K562 (cell line): Measurements from ENCODE around the gene KARS1. TPM values are rescaled to one million over a fixed set of nuclear protein-coding genes. Genes with fewer than 3 reads are reported as not detected.

ENCODE experiments used
- ATAC-seq: fragments of 200-7000 bp; cut with Tn5 transposase; 3 replicates; pipeline ENCODE4 v1.9.1; 2020; ENCODE audit warnings: moderate library complexity
- BruUV-seq: library from RNA; stranded (reverse); fragments of 400-500 nt; replicated peaks from 2 replicates; lab custom pipeline; 2021; lab: Mats Ljungman, UMichigan
- CTCF ChIA-PET: fragments of 300-600 bp; formaldehyde crosslinking; extraction: SDS; loops from one replicate; lab custom pipeline; 2021; ENCODE audit warnings: low intra/inter-chr PET ratio; lab: Yijun Ruan, JAX
- POLR2A ChIA-PET: fragments of 300-600, 350-650 bp; sonication (Branson Sonifier 250); formaldehyde crosslinking; extraction: SDS; loops from one replicate; lab custom pipeline; 2021; ENCODE audit warnings: antibody characterized with exemption, inconsistent platforms; lab: Yijun Ruan, JAX
- DNase-seq, 4 experiments: peaks; one replicate each; pipeline versions ENCODE4 v3.0.0 to v3.0.0-alpha.2; 2011 to 2018; ENCODE audit warnings: low spot score in 3 of 4, mixed read lengths in 3 of 4; ENCODE audit errors: extremely low read depth in 1 of 4
- FAIRE-seq: peaks from 2 replicates; lab custom pipeline; 2011; peaks lifted over from hg19 to GRCh38; lab: Jason Lieb, UNC
- H2AFZ ChIP-seq: 2 replicates; pipeline ENCODE4 v1.6.0; 2011; ENCODE audit warnings: low read depth, low read length, control low read depth, inconsistent platforms
- H3K27ac ChIP-seq: fragments of 200-600 bp; 3 replicates; pipeline ENCODE4 v1.8.0; 2011; ENCODE audit warnings: low read depth, mild to moderate bottlenecking, control low read depth, inconsistent platforms, low read length, moderate library complexity, mixed read lengths; ENCODE audit errors: extremely low read depth
- H3K27me3 ChIP-seq, 2 experiments: fragments of 300-600 bp in 1 of 2; 2 replicates in 1 of 2; 3 replicates in 1 of 2; pipeline versions ENCODE4 v1.6.0 to v1.8.0; 2011; ENCODE audit warnings: inconsistent platforms in 2 of 2, low read length in 2 of 2, mild to moderate bottlenecking in 1 of 2, mixed read lengths in 1 of 2, moderate library complexity in 1 of 2; ENCODE audit not compliant: control insufficient read depth in 2 of 2, insufficient read depth in 2 of 2
- H3K36me3 ChIP-seq: fragments of 300-600 bp; 3 replicates; pipeline ENCODE4 v1.8.0; 2011; ENCODE audit warnings: mild to moderate bottlenecking, low read length, inconsistent platforms; ENCODE audit not compliant: control insufficient read depth, insufficient read depth
- H3K4me1 ChIP-seq, 2 experiments: fragments of 200-600 bp in 1 of 2; replicated peaks in 1 of 2; 2 replicates in 1 of 2; 3 replicates in 1 of 2; pipeline versions ENCODE4 v1.5.1 to v1.8.0; 2011; ENCODE audit warnings: inconsistent platforms in 2 of 2, low read length in 2 of 2, mild to moderate bottlenecking in 1 of 2, mixed read lengths in 1 of 2, moderate library complexity in 1 of 2; ENCODE audit not compliant: control insufficient read depth in 2 of 2, insufficient read depth in 2 of 2
- H3K4me2 ChIP-seq: 2 replicates; pipeline ENCODE4 v1.6.1; 2011; ENCODE audit warnings: low read length, control low read depth, inconsistent platforms, mixed read lengths; ENCODE audit not compliant: insufficient read depth
- H3K4me3 ChIP-seq: fragments of 200-600 bp; sonication (generic), shearing (Covaris generic); 2 replicates; pipeline ENCODE4 v1.5.1; 2016; ENCODE audit warnings: control low read depth, inconsistent platforms
- H3K79me2 ChIP-seq: fragments of 200-600 bp; 3 replicates; pipeline ENCODE4 v1.8.0; 2011; ENCODE audit warnings: low read length, inconsistent platforms; ENCODE audit not compliant: control insufficient read depth, insufficient read depth
- H3K9ac ChIP-seq, 2 experiments: 2 replicates each; pipeline versions ENCODE4 v1.6.0 to v1.6.1; 2011; ENCODE audit warnings: low read depth in 2 of 2, low read length in 2 of 2, control low read depth in 1 of 2, inconsistent platforms in 1 of 2, mild to moderate bottlenecking in 1 of 2, mixed read lengths in 1 of 2; ENCODE audit not compliant: insufficient read depth in 1 of 2
- H3K9me1 ChIP-seq: one replicate; pipeline ENCODE4 v1.6.0; 2011; ENCODE audit warnings: inconsistent platforms, mild to moderate bottlenecking, low read length, moderate library complexity; ENCODE audit not compliant: control insufficient read depth, insufficient read depth
- H3K9me3 ChIP-seq: replicated peaks from 2 replicates; pipeline ENCODE4 v1.5.1; 2011; ENCODE audit warnings: low read depth, low read length, inconsistent platforms; ENCODE audit not compliant: control insufficient read depth, insufficient read depth
- H4K20me1 ChIP-seq: replicated peaks from 2 replicates; pipeline ENCODE4 v1.6.1; 2011; ENCODE audit warnings: low read length, inconsistent platforms, mixed read lengths; ENCODE audit not compliant: control insufficient read depth, insufficient read depth
- FOXM1 ChIP-seq, 2 experiments: fragments of 450-650 bp in 1 of 2; sonication (generic) in 1 of 2; formaldehyde crosslinking in 1 of 2; IDR thresholded peaks; 2 replicates each; pipeline versions ENCODE4 v1.6.1 to v1.9.0; 2017 to 2022; ENCODE audit warnings: low read depth in 2 of 2, mild to moderate bottlenecking in 2 of 2, missing genetic modification reagents in 1 of 2, moderate library complexity in 1 of 2
- HOXB6 ChIP-seq: fragments of 250-450 bp; sonication (Bioruptor Pico); IDR thresholded peaks from 2 replicates; pipeline ENCODE4 v1.5.1; 2022; ENCODE audit warnings: mild to moderate bottlenecking, borderline replicate concordance
- NR4A1 ChIP-seq, 2 experiments: fragments of 250-450 bp in 1 of 2; fragments of 450-650 bp in 1 of 2; sonication (Bioruptor Pico) in 1 of 2; IDR thresholded peaks; 2 replicates each; pipeline versions ENCODE4 v1.4.0 to v1.6.1; 2016 to 2020; ENCODE audit warnings: mild to moderate bottlenecking in 2 of 2, missing compliant biosample characterization in 1 of 2, missing genetic modification characterization in 1 of 2, moderate library complexity in 1 of 2
- PCBP1 ChIP-seq: fragments of 200-400 bp; formaldehyde crosslinking; IDR thresholded peaks from 2 replicates; pipeline ENCODE4 v1.6.1; 2018; ENCODE audit warnings: mild to moderate bottlenecking, low read depth, low read length; ENCODE audit not compliant: poor library complexity, severe bottlenecking
- RCOR1 ChIP-seq, 2 experiments: IDR thresholded peaks; 2 replicates each; pipeline ENCODE4 v1.6.1; 2012; ENCODE audit warnings: low read depth in 2 of 2, low read length in 2 of 2, borderline replicate concordance in 1 of 2, improper control_type of control experiment in 1 of 2
- RREB1 ChIP-seq: fragments of 250-450 bp; sonication (Bioruptor Pico); IDR thresholded peaks from 2 replicates; pipeline ENCODE4 v1.4.0; 2020
- TSHZ1 ChIP-seq: fragments of 250-450 bp; sonication (Bioruptor Pico); IDR thresholded peaks from 2 replicates; pipeline ENCODE4 v1.4.0; 2020; ENCODE audit warnings: mild to moderate bottlenecking, moderate library complexity
- ZNF518B ChIP-seq: fragments of 250-450 bp; sonication (Bioruptor Pico); IDR thresholded peaks from 2 replicates; pipeline ENCODE4 v1.5.0; 2021; ENCODE audit warnings: mild to moderate bottlenecking, moderate library complexity
- in situ Hi-C: fragments of 300-500 bp; cut with MboI; formaldehyde crosslinking; loops from 4 replicates; pipeline ENCODE4 v1.15.0; 2018; ENCODE audit warnings: inconsistent platforms, mixed read lengths
- intact Hi-C: fragments of 100-400 bp; cut with micrococcal nuclease; formaldehyde crosslinking; loops from 2 replicates; pipeline ENCODE4 v1.14.2; 2022
- polyA plus RNA-seq, 8 experiments: library from polyadenylated mRNA; depleted of rRNA in 4 of 8; stranded (reverse) in 5 of 8; unstranded in 3 of 8; fragments of >200 nt; fragmentation: Nextera tagmentation in 2 of 8; fragmentation: Illumina TruSeq in 1 of 8; extraction: Ambion mirVana in 2 of 8; extraction: Trizol in 1 of 8; gene quantifications; 2 replicates each; pipeline versions ENCODE4 v1.2.1 to v1.2.3, GENCODE V29; 2011 to 2014; ENCODE audit warnings: inconsistent platforms in 1 of 8, missing spikeins in 1 of 8
- total RNA-seq, 7 experiments: library from RNA; depleted of rRNA in 6 of 7; stranded (reverse); fragments of >200 nt in 6 of 7; fragmentation: Illumina TruSeq in 2 of 7; extraction: Trizol in 2 of 7; gene quantifications; 2 replicates each; pipeline versions ENCODE4 v1.2.1 to v1.2.3, GENCODE V29; 2011 to 2021; ENCODE audit warnings: low replicate concordance in 1 of 7

Gene KARS1
- total and polyA plus RNA-seq, 9 of the 15 experiments (the other 6 are each of a cell fraction or from before 2014, with no cell fraction given): 223 to 386 (median 304) TPM

GRCh38 chr16:75687361-75687760, 39.9 kb upstream of the KARS1 start:
- DNase-seq (no peak), FAIRE-seq (peak; percentile 19), ATAC-seq (no peak)
- Histone ChIP-seq H2AFZ (no peak overlapping the region), H3K79me2 (no peaks in the 10 kb centered on the region), H3K4me3 (no peak overlapping the region), H4K20me1 (no peaks in the 10 kb centered on the region), H3K4me2 (no peak overlapping the region), H3K36me3 (no peaks in the 10 kb centered on the region), H3K9me1 (no peaks in the 10 kb centered on the region), H3K9ac (no peak overlapping the region), H3K27me3 (peaks cover 13 to 21% of the 10 kb centered on the region in 2 experiments; a peak in 4 of 5 replicates), H3K27ac (no peak overlapping the region), H3K9me3 (no peaks in the 10 kb centered on the region), H3K4me1 (no peaks in the 10 kb centered on the region)
- intact Hi-C loops (no loop called here), in situ Hi-C loops (no loop called here)
- CTCF ChIA-PET: no interaction called here
- POLR2A ChIA-PET: no interaction called here
- BruUV-seq: no TSS peak
- TF ChIP-seq RCOR1 (IDR thresholded peaks at IDR 0.05; ENCODE audit: borderline replicate concordance in 1 of 2, low read depth in 2 of 2, low read length in 2 of 2) (no peak), PCBP1 (no peak), RREB1 (no peak), ZNF518B (CRISPR knock-in tag) (no peak), HOXB6 (CRISPR knock-in tag) (no peak), NR4A1 (CRISPR knock-in tag; IDR thresholded peaks at IDR 0.05) (no peak), NR4A1 (tag; IDR thresholded peaks at IDR 0.05) (no peak), TSHZ1 (CRISPR knock-in tag) (no peak), FOXM1 (IDR thresholded peaks at IDR 0.05; ENCODE audit: low read depth) (no peak), FOXM1 (CRISPR knock-in tag; IDR thresholded peaks at IDR 0.05; ENCODE audit: low read depth) (no peak)
